OCI-LY7 (cell line): ENCODE data around the gene SNRNP27. TPM values are rescaled to one million over a fixed set of nuclear protein-coding genes. Genes with fewer than 3 reads are reported as not detected.

Source experiments
- BruUV-seq: library from RNA; stranded (reverse); fragments of 400-500 nt; replicated peaks from 2 replicates; lab custom pipeline; 2021; lab: Mats Ljungman, UMichigan
- CTCF ChIA-PET: fragments of 300-600 bp; sonication (Branson Sonifier 250); formaldehyde crosslinking; loops from one replicate; lab custom pipeline; 2022; ENCODE audit warnings: antibody characterized with exemption; ENCODE audit not compliant: unreplicated experiment; lab: Charles Lee
- POLR2A ChIA-PET: fragments of 300-600 bp; sonication (Branson Sonifier 250); formaldehyde crosslinking; loops from one replicate; lab custom pipeline; 2022; ENCODE audit warnings: antibody characterized with exemption; lab: Charles Lee
- DNase-seq: peaks from one replicate; pipeline ENCODE4 v3.0.0-alpha.2; 2015; ENCODE audit warnings: low spot score
- H2AFZ ChIP-seq: fragments of 200-600 bp; sonication (generic), shearing (Covaris generic); 2 replicates; pipeline ENCODE4 v1.6.1; 2014; ENCODE audit warnings: mild to moderate bottlenecking, antibody characterized with exemption, low read length, moderate library complexity
- H3K27ac ChIP-seq: fragments of 200-600 bp; sonication (generic); 2 replicates; pipeline ENCODE4 v1.5.1; 2014; ENCODE audit warnings: mixed run types, low read depth, mild to moderate bottlenecking, moderate library complexity, low read length, inconsistent platforms; ENCODE audit not compliant: poor library complexity, severe bottlenecking
- H3K36me3 ChIP-seq: fragments of 200-600 bp; sonication (generic); 2 replicates; pipeline ENCODE4 v1.6.1; 2014; ENCODE audit warnings: mild to moderate bottlenecking, antibody characterized with exemption, low read length, moderate library complexity, mixed read lengths; ENCODE audit not compliant: insufficient read depth
- H3K4me1 ChIP-seq: fragments of 200-600 bp; sonication (generic); 2 replicates; pipeline ENCODE4 v1.5.1; 2014; ENCODE audit warnings: mild to moderate bottlenecking, low read length; ENCODE audit not compliant: insufficient read depth, poor library complexity, severe bottlenecking
- H3K4me2 ChIP-seq: fragments of 200-600 bp; sonication (generic); 2 replicates; pipeline ENCODE4 v1.6.1; 2014; ENCODE audit warnings: mild to moderate bottlenecking, low read length
- H3K4me3 ChIP-seq: fragments of 200-600 bp; sonication (generic); 2 replicates; pipeline ENCODE4 v1.5.1; 2014; ENCODE audit warnings: mild to moderate bottlenecking, low read depth, low read length; ENCODE audit not compliant: poor library complexity, severe bottlenecking
- H3K79me2 ChIP-seq: fragments of 200-600 bp; sonication (generic); 2 replicates; pipeline ENCODE4 v1.6.1; 2016; ENCODE audit warnings: low read depth, mild to moderate bottlenecking, low read length, moderate library complexity, mixed read lengths; ENCODE audit not compliant: insufficient read depth
- H3K9me2 ChIP-seq: fragments of 200-600 bp; sonication (generic); 2 replicates; pipeline ENCODE4 v1.6.1; 2016; ENCODE audit warnings: mild to moderate bottlenecking, low read length, mixed read lengths; ENCODE audit not compliant: insufficient read depth
- H3K9me3 ChIP-seq: fragments of 200-600 bp; sonication (generic); 2 replicates; pipeline ENCODE4 v1.6.1; 2014; ENCODE audit warnings: mild to moderate bottlenecking, mixed run types, low read length, mixed read lengths
- H4K20me1 ChIP-seq: fragments of 200-600 bp; sonication (generic); 2 replicates; pipeline ENCODE4 v1.6.1; 2014; ENCODE audit warnings: mild to moderate bottlenecking, antibody characterized with exemption, low read length, moderate library complexity, mixed read lengths; ENCODE audit not compliant: insufficient read depth
- CTCF ChIP-seq: fragments of 200-600 bp; sonication (generic); conservative IDR thresholded peaks from 2 replicates; pipeline ENCODE4 v1.5.1; 2014; ENCODE audit warnings: mild to moderate bottlenecking, antibody characterized with exemption, low read length, moderate library complexity, mixed read lengths
- EZH2phosphoT487 ChIP-seq: fragments of 200-600 bp; sonication (generic); IDR thresholded peaks from 2 replicates; pipeline ENCODE4 v1.6.1; 2018; ENCODE audit warnings: low read depth, borderline replicate concordance, mild to moderate bottlenecking, mixed run types, antibody characterized with exemption, low read length, moderate library complexity, mixed read lengths
- intact Hi-C: fragments of 100-400 bp; cut with micrococcal nuclease; formaldehyde crosslinking; loops from one replicate; pipeline ENCODE4 v1.10.0; 2022; ENCODE audit not compliant: unreplicated experiment
- total RNA-seq, 2 experiments: library from RNA; depleted of rRNA in 1 of 2; stranded (reverse); fragments of >200 nt in 1 of 2; shearing (Covaris generic) in 1 of 2; gene quantifications; 2 replicates each; pipeline ENCODE4 v1.2.3, GENCODE V29; 2014 to 2022

The SNRNP27 gene
- total RNA-seq, 2 experiments from 2014 or later = 42.2 to 76.0 TPM

- no peaks in the 10 kb centered on the region for H3K79me2 ChIP-seq
- no peaks in the 10 kb centered on the region for H3K9me2 ChIP-seq
- H3K9me3 ChIP-seq = no peaks in the 10 kb centered on the region
- H3K4me3 ChIP-seq = peak within 1 kb of the TSS; percentile 91
- no TSS peak for BruUV-seq
- CTCF ChIA-PET = interaction anchor here (0.9 to 1.5 kb wide), 2 partner anchors 22 to 191 kb away, joined by 4 to 6 read pairs; partner anchors contain the start of gene SNRNP27
- POLR2A ChIA-PET = interaction anchor here (0.6 to 3.2 kb wide), 29 partner anchors 8 to 378 kb away, joined by 3 to 19 read pairs (median 5); partner anchors contain the start of genes C2orf42, PCYOX1, SNRNP27 and SNRPG
- H4K20me1 ChIP-seq = no peaks in the 10 kb centered on the region
- peaks cover 40% of the 10 kb centered on the region for H3K4me1 ChIP-seq
- peak within 1 kb of the TSS; percentile 74; the same call in 1 of the 2 replicates for H2AFZ ChIP-seq
- H3K27ac ChIP-seq = peak within 1 kb of the TSS; percentile 58
- no peak for DNase-seq
- peak within 1 kb of the TSS; percentile 92 for H3K4me2 ChIP-seq
- H3K36me3 ChIP-seq = peaks cover 9% of the 10 kb centered on the region; the same call in 1 of the 2 replicates
- intact Hi-C loops = loop anchor here (1.0 to 5.0 kb wide), 7 partner anchors 156 to 386 kb away; partner anchors contain the start of genes SNRPG and TIA1
- TF ChIP-seq EZH2phosphoT487 = no peak
- no peak for TF ChIP-seq CTCF
Measured at GRCh38 chr2:69914950-69915945, 21.5 kb downstream of the SNRNP27 start, which contains the start of gene MXD1. MXD1 (plus strand) TSS chr2:69915109; CDS start chr2:69915331, 222 bp downstream.

- H3K4me2 ChIP-seq = peak overlapping the region; percentile 92
- H3K36me3 ChIP-seq = peaks cover 9% of the 10 kb centered on the region; the same call in 1 of the 2 replicates
- ChIA-PET CTCF (no interaction called here), POLR2A (interaction anchor here (1.3 kb wide), 1 partner anchor 216 kb away, joined by 3 read pairs; no protein-coding TSS in a partner anchor)
- no TSS peak for BruUV-seq
- peaks cover 40% of the 10 kb centered on the region for H3K4me1 ChIP-seq
- no peak overlapping the region; the same call in 1 of the 2 replicates for H2AFZ ChIP-seq
- no peaks in the 10 kb centered on the region for H3K79me2 ChIP-seq
- no peaks in the 10 kb centered on the region for H3K9me2 ChIP-seq
- intact Hi-C loops = no loop called here
- H3K4me3 ChIP-seq = peak overlapping the region; percentile 91
- no peak for TF ChIP-seq EZH2phosphoT487
- TF ChIP-seq CTCF = no peak
- no peak for DNase-seq
- no peaks in the 10 kb centered on the region for H4K20me1 ChIP-seq
- no peaks in the 10 kb centered on the region for H3K9me3 ChIP-seq
- H3K27ac ChIP-seq = no peak overlapping the region
Measured at GRCh38 chr2:69916106-69916505, 22.4 kb downstream of the SNRNP27 start.
